Esophagus muscularis mucosa (tissue), 4 donors: ENCODE measurements around the gene KRT83. TPM values are rescaled to one million over a fixed set of nuclear protein-coding genes. Genes with fewer than 3 reads are reported as not detected.

Source experiments
- DNase-seq: peaks from one replicate; pipeline ENCODE4 v3.0.0-alpha.2; 2017; ENCODE audit errors: extremely low spot score
- H3K27ac ChIP-seq, 4 donors: fragments of 200-600 bp; sonication (generic); replicated peaks in 1 of 4; 1 replicate in 3 of 4; 2 replicates in 1 of 4; pipeline ENCODE4 v1.5.1; 2016 to 2019; ENCODE audit warnings: mild to moderate bottlenecking in 1 of 4
- H3K27me3 ChIP-seq, 4 donors: fragments of 200-600 bp; sonication (generic); one replicate each; pipeline versions ENCODE4 v1.5.1 to v1.6.0; 2016 to 2019
- H3K36me3 ChIP-seq, 4 donors: fragments of 200-600 bp; sonication (generic); one replicate each; pipeline ENCODE4 v1.5.1; 2016 to 2019
- H3K4me1 ChIP-seq, 4 donors: fragments of 200-600 bp; sonication (generic); one replicate each; pipeline ENCODE4 v1.5.1; 2016 to 2019
- H3K4me3 ChIP-seq, 4 donors: fragments of 200-600 bp; sonication (generic); 1 replicate in 2 of 4; 2 replicates in 2 of 4; pipeline ENCODE4 v1.5.1; 2016 to 2019; ENCODE audit warnings: mild to moderate bottlenecking in 4 of 4, moderate library complexity in 1 of 4
- H3K9me3 ChIP-seq, 4 donors: fragments of 200-600 bp; sonication (generic); 1 replicate in 3 of 4; 2 replicates in 1 of 4; pipeline ENCODE4 v1.5.1; 2016 to 2019
- EP300 ChIP-seq: sonication (generic); formaldehyde crosslinking; IDR thresholded peaks from one replicate; pipeline ENCODE4 v1.6.1; 2017; ENCODE audit warnings: antibody characterized with exemption
- POLR2A ChIP-seq: fragments of 450-650 bp; IDR thresholded peaks from one replicate; pipeline ENCODE4 v1.6.1; 2017; ENCODE audit warnings: antibody characterized with exemption, moderate library complexity, mild to moderate bottlenecking, low read depth
- POLR2AphosphoS5 ChIP-seq, 2 donors: sonication (generic); formaldehyde crosslinking; IDR thresholded peaks; one replicate each; pipeline ENCODE4 v1.6.1; 2017; ENCODE audit warnings: antibody characterized with exemption in 2 of 2
- WGBS: methylation state at CpG from one replicate; pipeline ENCODE4 v1.1.5; 2018; 5-methylcytosine and 5-hydroxymethylcytosine counted together
- intact Hi-C: fragments of 100-400 bp; cut with DNase I; formaldehyde crosslinking; loops from one replicate; pipeline ENCODE4 v1.15.1; 2023
- total RNA-seq, 4 donors: library from RNA; depleted of rRNA; stranded (reverse); fragments of >200 nt; gene quantifications; one replicate each; pipeline versions ENCODE4 v1.1.0 to v1.2.1, GENCODE V29; 2016
- TF ChIP-seq, protein P1 (sequence below), 3 experiments: fragments of 200-600 bp in 2 of 3; fragments of 450-650 bp in 1 of 3; sonication (generic) in 2 of 3; IDR thresholded peaks; one replicate each; pipeline ENCODE4 v1.5.1; 2017 to 2019; ENCODE audit warnings: antibody characterized with exemption in 3 of 3, mild to moderate bottlenecking in 2 of 3, moderate library complexity in 1 of 3

KRT83 gene
- total RNA-seq, 4 donors from 2014 or later: not detected

DNA sequence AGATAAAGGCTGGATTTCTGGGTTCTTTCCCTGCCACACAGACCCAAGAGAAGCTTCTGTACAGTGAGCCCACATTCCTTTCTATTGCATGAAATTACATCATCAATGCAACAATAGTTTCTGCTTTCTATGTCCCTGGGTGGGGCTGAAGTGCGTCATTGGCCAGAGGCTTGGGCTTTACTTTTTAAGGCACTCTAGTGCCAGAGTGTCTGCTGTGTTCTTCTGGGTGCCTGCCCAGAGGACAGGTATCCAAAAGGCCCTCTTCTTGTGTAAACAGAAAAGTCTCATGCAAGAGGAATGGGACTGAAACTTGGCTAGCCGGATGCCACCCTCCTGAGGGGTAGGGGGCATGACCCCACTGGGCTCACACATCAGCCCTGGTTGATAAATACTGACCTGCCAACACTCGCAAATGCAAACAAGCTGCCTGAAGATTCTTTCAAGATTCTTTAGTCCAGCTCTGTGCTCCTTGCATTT lies 40.8 kb downstream of the KRT83 start:
- H3K27me3 ChIP-seq: no peaks in the 10 kb centered on the region
- intact Hi-C loops: loop anchor here (5.0 kb wide), 1 partner anchor 113 kb away; no protein-coding TSS in a partner anchor
- H3K4me3 ChIP-seq: no peak overlapping the region
- H3K36me3 ChIP-seq: no peaks in the 10 kb centered on the region
- peaks cover 29 to 42% (median 37%) of the 10 kb centered on the region in 4 donors for H3K4me1 ChIP-seq
- no CpG with 5 or more reads among the region's 3 CpGs for WGBS
- H3K27ac ChIP-seq: peak overlapping the region; percentile 86 to 92 (median 90)
- no peaks in the 10 kb centered on the region for H3K9me3 ChIP-seq
- DNase-seq: peak; percentile 95
- TF ChIP-seq EP300 (peak; percentile 95), POLR2AphosphoS5 (IDR thresholded peaks at IDR 0.05) (peak; percentile 87), POLR2A (no peak)

DNA sequence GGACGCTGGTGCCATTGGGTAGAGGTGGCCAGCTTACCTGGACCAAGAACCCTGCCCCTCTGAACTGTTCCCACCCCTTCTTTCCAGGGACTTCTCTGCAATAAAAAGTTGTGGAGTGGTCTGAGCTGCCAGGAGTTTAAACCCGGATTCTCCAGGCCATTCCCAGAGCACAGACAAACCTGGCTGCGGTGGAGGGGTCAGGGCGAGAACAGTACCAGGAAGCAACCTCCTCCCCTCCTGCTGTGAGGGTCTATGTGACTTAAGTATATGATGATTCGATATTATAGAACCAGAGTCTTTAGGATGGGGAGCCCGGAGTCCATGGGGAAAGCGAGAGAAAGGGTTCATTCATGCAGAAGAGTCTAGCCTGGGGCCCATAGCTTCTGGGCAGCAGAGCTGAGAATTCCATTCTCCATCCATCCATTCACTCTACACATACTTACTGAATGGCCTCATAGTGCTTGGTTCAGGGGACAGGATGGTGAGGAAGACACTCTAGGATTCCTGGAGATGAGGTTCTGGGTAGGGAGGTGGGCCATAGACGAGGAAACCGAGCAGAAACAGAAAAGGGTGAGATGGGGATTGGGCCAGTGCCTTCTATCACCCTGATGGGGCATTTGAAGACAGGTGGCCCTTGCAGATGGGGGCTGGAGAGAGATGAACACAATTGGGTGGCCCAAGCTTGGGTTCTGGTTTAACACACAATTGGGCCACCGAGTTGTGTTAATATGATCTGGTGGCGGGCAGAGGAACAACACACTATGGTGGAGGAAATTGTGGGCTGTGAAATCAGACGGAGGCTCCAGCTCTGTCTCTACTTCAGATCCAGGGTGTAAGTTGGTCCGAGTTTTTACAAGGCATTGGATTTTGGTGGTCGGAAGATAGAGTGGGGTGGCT lies 41.5 kb downstream of the KRT83 start:
- no peaks in the 10 kb centered on the region for H3K9me3 ChIP-seq
- 91% methylated on average over 14 of the region's 14 CpGs for WGBS
- no peak for DNase-seq
- no peaks in the 10 kb centered on the region for H3K27me3 ChIP-seq
- peak overlapping the region; percentile 86 to 92 (median 90) for H3K27ac ChIP-seq
- H3K4me1 ChIP-seq: peaks cover 29 to 42% (median 37%) of the 10 kb centered on the region in 4 donors
- TF ChIP-seq POLR2AphosphoS5 (IDR thresholded peaks at IDR 0.05) (no peak), POLR2A (no peak), EP300 (no peak)
- TF ChIP-seq, protein P1, sequence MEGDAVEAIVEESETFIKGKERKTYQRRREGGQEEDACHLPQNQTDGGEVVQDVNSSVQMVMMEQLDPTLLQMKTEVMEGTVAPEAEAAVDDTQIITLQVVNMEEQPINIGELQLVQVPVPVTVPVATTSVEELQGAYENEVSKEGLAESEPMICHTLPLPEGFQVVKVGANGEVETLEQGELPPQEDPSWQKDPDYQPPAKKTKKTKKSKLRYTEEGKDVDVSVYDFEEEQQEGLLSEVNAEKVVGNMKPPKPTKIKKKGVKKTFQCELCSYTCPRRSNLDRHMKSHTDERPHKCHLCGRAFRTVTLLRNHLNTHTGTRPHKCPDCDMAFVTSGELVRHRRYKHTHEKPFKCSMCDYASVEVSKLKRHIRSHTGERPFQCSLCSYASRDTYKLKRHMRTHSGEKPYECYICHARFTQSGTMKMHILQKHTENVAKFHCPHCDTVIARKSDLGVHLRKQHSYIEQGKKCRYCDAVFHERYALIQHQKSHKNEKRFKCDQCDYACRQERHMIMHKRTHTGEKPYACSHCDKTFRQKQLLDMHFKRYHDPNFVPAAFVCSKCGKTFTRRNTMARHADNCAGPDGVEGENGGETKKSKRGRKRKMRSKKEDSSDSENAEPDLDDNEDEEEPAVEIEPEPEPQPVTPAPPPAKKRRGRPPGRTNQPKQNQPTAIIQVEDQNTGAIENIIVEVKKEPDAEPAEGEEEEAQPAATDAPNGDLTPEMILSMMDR (IDR thresholded peaks at IDR 0.05): peak in 1 of 3 experiments; percentile 3
- H3K36me3 ChIP-seq: no peaks in the 10 kb centered on the region
- intact Hi-C loops: loop anchor here (5.0 kb wide), 3 partner anchors 57 to 122 kb away; no protein-coding TSS in a partner anchor
- H3K4me3 ChIP-seq: no peak overlapping the region

DNA sequence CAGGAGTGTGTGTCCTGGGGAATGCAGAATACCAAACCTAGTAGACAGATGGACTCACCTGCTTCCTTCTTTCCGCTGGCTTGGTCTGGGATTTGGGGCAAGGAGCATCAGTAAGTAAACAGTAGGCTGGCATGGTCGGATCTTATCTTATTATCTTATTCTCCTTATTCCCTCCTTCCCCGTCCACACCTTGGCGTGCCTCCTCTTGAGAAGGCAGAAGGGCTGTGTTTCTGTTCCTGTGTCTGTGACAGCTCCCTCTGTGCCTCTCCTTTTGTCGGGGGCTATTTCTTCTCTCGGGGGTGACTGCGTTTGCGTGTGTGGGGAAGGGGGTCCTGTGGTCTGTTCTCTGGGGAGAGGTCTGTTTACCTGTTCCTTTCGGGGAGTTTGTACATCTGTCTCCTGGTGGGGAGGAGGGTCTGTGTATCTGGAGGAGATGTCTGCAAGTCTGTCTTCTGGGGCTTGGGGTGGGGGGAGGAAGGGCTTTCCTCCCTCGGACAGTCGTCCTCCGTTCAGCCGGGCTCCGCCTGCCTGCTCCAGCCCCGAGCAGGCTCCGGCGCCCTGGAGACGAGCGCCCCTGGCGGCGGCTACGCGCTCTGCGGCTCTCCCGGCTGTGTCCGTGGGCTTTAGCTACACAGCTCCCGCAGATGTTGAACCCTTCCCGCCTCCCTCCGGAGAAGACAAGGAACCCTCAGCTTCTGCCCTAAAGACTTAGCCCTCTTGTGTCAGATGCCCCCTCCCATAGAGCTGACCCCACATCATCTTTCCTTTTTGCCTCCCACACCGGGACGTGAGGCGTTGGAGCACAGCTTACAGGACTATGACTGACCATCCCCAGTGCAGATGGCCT lies 42.4 kb downstream of the KRT83 start:
- Histone ChIP-seq H3K36me3 (no peaks in the 10 kb centered on the region), H3K9me3 (no peaks in the 10 kb centered on the region), H3K4me3 (peak overlapping the region; percentile 38 to 54 (median 47)), H3K27ac (peak overlapping the region; percentile 86 to 92 (median 90)), H3K4me1 (peaks cover 29 to 42% (median 37%) of the 10 kb centered on the region in 4 donors), H3K27me3 (no peaks in the 10 kb centered on the region)
- TF ChIP-seq EP300 (no peak), POLR2AphosphoS5 (IDR thresholded peaks at IDR 0.05) (peak; percentile 47 to 70)
- TF ChIP-seq, protein P1 (IDR thresholded peaks at IDR 0.05): peak; percentile 94 to 97 (median 95)
- 37% methylated on average over 16 of the region's 32 CpGs for WGBS
- intact Hi-C loops: loop anchor here (5.0 kb wide), 2 partner anchors 56 to 121 kb away; no protein-coding TSS in a partner anchor
- DNase-seq: peak; percentile 95

DNA sequence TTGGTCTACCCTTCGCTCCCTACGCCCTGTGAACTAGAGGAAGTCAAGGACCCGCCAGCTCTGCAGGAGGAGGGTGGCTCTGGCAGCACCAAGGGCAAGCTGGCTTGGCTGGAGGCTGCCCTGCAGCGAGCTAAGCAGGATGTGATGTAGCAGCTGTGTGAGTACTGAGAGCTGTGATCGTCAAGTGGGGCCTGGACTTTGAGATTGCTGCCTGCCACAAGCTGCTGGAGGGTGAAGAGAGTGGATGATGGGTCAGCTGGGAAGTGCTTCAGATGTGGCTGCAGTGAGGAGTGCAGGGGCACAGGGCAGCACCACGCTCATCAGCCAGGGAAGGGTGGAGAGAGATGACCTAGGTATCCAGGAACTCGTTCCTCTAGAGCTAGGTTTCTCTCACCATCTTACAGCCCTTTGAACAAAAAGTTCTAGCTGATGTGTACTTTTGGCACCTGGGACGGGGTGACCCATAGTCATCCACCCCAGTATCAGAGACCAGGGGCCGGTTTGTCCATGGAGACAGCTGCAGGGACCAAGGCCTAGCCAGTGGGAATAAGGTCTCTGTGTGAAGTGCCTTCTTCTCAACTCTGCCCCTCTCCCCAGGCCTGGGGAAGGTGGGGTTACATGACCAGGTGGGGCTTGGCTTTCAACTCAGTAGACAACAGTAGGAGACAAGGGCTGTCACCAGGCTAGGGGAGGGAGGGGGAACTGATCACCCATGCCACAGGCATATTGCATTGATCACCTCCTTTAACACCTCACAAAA lies 43.5 kb downstream of the KRT83 start:
- DNase-seq: no peak
- no peak overlapping the region for H3K4me3 ChIP-seq
- H3K27me3 ChIP-seq: no peaks in the 10 kb centered on the region
- no peak overlapping the region for H3K27ac ChIP-seq
- no peaks in the 10 kb centered on the region for H3K9me3 ChIP-seq
- 96% methylated on average over 6 of the region's 9 CpGs for WGBS
- H3K4me1 ChIP-seq: peaks cover 29 to 42% (median 37%) of the 10 kb centered on the region in 4 donors
- intact Hi-C loops: loop anchor here (5.0 kb wide), 2 partner anchors 55 to 120 kb away; no protein-coding TSS in a partner anchor
- TF ChIP-seq POLR2A (no peak), POLR2AphosphoS5 (IDR thresholded peaks at IDR 0.05) (no peak), EP300 (no peak)
- TF ChIP-seq, protein P1 (IDR thresholded peaks at IDR 0.05): no peak
- H3K36me3 ChIP-seq: no peaks in the 10 kb centered on the region
